ENCODE results near the gene RANBP3.
"Not testable (repeated sequence)": the region's sequence is repeated elsewhere in the genome, so short reads cannot be mapped to it uniquely, and the experiment has no call there.

The RANBP3 gene

DNA sequence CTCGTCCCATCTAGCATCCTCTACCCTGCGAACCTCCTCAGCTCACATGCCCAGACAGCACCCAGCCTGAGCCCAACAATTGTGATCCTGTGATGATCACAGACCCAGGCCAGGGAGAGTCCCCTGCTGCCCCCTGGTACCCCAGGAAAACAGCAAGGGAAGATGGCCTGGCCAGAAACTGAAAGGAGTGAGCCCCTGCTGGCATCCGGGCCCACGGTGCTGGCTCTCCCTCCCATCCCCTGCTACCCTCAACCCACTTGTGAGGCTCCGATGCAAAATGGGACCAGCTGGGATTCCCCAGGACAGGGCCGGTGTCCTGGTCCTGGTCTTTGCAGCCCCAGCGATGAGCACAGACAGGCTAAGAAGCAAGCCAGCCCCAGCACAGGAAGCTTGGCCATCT is 14.1 kb downstream of the RANBP3 start:
- no peak for DNase-seq

DNA sequence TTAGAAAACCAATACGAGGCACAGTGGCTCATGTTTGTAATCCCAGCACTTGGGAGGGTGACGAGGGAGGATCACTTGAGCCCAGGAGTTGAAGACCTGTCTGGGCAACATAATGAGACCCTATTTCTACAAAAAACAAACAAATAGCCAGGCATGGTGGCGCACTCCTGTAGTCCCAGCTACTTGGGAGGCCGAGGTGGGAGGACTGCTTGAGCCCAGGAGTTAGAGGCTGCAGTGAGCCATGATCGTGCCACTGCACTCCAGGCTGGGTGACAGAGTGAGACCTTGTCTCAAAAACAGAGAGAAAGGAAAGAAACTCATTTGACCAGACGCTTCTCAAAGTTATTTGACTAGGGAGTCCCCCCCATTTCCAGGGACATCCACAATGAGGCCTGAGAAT is 14.7 kb downstream of the RANBP3 start:
- not testable (repeated sequence) for DNase-seq

DNA sequence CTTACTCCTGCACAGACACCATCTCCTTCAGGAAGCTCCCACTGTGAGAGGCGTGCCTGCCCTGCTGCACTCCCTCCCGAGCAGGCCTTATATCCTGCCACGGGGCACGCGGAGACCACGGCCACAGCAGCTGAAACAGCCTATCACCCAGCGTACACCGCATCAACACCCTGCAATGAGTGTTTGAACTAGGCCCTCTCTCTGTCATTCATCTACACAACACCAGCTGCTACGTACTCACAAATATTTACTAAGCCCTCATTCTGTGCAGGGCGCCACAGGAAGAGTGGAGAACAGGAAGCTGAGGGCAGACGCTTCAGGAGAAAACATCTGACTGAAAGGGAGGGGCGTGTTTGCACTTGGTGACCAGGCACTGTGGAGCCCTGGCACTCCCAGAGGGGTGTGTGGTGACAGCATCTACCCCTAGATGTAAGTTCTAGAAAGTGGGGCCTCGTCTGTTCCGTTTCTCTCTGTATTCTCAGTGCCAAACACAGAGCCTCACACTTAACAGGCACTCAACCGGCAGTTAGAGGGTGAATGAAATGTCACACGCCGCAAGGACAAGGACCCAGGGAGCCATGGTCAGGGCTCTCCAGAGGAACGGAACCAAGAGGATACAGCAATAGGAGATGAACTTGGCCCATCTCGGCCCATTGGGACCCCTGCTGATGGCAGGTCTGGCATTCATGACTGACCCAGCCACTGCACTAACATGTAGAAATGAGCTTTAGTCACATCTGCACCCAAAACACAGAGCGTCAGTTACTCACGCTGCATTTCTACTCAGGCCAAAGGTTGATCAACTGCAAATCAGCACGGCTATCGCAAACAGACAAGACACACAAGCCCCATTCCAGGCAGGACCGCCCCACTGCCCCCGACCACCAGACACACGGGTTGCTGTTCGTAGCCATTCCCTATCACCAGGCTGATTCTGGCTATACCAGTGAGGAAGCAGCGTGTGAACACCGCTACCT is 15.7 kb downstream of the RANBP3 start:
- peak; percentile 77 for DNase-seq

DNA sequence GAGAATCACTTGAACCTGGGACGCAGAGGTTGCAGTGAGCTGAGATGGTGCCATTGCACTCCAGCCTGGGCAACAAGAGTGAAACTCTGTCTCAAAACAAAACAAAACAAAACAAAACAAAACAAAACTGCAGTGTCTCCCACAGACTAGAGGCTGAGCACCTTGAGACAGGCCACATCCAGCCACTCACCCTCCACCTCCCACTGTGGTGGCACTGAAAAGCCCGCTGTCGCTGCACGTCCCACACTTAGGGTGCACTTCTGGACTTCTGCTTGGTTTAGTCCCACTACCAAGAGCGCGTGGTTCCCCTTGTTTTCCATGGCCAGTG is 16.3 kb downstream of the RANBP3 start:
- not testable (repeated sequence) for DNase-seq

DNA sequence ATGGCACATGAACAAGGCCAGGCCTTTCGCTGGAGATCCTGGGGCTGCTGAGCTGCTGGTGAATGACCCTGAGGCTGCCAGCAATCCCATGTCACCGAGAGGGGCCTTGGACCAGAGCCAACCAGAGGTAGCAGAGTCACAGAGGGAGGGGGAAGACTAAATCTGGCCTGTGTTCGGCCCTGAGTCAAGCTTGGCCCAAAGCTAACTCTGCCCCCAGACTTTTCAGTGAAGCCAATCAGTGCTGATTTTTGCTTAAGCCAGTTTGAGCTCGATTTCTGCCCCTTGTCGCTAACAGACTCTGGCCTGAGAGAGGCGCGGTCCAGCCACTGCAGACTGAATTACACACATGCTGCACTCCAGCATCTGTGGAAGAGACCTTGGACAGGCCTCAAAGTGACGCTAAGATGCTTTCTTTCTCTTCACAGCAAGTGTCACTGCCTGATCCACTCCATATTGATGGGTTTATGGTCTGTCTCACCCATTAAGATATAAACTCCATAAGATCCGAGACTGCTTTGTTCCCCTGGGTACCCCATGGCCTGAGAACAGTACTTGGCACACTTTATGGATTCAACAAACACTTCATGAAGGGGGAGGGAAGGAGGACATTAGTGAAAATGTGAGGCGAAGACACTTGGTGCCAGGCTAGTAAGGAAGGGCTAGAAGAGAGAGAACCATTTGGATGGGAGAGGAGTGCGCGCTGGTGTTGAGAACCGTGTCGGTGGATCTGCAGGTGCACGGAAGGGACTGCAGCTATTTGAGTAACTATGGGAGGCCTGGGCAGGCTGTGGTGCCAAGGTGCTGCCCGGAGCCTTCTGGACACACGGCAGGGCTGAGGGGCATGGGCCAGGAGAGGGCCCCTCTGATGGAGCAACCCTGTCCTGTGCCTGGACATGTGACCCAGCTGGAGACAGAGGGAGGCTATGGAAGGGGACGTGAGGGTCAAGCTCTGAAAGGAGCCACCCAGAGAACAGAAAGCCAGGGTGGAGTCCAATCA is 17.6 kb downstream of the RANBP3 start:
- no peak for DNase-seq

DNA sequence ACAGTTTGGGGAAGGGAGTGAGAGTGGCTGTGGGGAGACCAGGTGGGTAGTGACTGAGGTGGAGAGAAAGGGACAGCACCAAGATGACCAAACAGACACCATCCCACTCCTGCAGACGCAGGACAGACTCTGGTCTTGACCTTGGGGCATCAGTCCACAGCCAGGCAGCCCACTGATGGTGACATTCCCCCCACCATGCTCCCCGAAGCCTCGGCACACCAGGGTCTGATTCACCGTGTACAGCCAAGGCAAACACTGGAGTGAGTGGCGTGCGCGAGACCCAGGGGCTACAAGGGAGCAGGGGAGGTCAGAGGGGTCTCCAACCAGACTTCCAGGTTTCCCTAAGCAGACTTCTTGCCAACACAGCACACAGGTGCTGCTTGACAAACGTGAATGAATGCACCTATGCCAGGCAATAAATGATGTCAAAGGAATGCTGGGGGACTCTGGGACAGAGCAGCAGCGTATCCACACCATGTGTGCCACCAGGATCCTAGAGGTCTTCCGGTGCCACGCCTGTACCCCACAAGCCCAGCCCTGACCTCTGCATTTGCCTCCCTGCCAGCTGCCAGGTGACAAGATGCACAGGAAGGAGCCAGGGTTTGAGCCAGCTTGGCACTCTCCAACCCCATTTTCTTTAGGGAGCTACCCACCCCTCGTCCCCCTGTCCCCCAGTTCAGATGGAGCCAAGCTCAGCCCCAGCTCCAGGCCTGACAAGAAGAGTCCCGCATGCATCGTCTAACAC is 18.5 kb downstream of the RANBP3 start:
- DNase-seq: no peak

DNA sequence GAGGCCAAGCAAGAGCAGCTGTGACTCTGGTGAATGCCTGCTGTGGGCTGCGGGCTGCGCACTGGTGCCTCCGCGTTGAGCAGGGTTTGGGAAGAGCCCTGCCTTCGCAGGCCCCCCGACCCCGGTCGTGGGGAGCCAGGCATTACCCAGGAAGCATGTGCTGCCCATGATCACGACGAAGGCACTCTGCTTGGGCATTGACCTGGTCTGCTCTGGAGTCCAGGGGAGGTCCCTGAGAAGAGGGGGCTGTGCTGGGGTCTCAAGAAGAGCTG is 19.2 kb downstream of the RANBP3 start:
- DNase-seq: no peak

DNA sequence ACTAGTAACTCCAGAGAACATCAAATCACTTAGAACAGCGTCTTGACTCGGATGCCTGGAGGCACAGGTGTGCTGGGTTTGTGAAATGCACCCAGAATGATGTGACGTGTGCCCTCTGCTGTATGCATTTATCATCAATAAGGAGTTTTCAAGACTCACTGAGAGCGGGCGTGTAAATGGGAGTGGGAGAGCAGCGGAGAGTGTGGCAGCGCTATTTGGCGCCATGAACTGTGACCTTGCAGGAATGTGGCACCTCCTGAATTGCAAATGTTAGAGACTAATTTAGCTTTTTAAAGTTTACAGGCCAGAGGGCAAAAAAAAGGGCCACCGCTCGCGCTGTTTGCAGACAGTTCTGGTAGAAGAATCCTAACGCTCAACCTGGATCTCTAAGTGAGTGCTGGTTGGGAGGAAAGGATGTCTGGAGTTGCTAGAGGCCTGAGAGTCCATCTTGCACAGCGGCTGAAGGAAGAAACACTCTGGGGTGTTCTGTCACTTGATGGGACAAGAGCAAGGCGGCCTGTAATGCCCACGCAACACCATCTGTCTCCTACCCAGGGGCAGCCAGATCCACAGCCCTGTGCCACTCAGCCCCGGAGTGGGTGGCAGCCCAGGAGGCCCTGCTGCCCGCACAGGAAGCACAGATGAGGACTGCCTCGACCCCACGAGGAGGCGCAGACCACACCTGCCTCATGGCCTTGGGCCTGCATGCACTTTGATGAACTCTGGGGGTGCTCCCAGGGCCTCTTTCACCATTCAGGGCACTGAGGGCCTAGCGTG is 19.7 kb downstream of the RANBP3 start:
- no peak for DNase-seq

DNA sequence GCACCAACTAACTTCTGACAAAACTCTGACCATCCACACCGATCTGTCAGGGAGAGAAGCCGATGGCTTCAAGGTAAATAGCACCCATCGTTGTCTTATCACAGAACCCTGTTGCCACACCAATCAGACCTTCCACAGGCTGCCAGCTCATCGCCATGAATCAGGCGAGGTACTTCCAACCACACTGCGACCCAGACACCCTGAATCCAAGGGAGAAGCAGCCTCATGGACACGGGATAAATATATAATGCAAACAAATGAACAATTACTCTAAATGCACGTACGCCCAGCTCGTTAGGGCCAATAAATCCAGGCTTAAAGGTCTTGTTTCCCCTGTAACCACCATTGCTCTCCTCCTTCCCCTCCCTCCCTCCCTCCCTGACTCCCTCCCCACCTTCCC is 20.8 kb downstream of the RANBP3 start:
- no peak for DNase-seq

DNA sequence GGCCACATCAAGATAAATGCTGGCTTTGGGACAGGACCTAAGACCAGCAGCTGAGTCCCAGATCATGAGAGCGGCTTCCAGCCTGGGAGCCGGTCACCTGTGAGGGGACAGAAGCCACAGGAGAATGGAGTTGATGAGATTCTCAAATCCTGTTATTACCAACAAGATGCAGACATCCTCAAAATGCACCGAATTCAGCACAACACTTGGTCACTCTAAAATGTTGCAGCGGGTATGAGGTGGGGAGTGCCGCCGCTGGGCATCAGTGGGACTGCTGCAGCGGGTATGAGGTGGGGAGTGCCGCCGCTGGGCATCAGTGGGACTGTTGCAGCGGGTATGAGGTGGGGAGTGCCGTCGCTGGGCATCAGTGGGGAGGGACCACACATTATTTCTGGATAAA is 21.2 kb downstream of the RANBP3 start:
- no peak for DNase-seq

DNA sequence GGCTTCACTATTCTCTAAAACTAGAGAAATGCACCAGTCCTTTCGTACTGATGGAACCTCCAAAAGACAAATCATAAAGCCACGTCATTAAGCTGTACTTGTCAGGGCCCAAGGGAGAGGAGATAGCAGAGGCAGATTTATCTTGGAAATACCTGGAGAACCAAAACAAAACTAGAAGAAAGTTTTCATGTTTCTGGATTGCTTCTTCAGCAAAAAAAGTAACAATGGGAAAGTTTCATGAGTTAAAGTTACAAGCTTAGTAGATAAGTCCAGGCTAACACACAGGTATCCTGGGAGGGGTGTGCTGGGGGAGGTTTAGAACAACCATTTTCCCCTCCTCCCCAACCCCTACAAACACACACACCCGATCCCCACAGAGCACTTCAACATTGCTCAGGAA is 21.6 kb downstream of the RANBP3 start:
- DNase-seq: no peak

DNA sequence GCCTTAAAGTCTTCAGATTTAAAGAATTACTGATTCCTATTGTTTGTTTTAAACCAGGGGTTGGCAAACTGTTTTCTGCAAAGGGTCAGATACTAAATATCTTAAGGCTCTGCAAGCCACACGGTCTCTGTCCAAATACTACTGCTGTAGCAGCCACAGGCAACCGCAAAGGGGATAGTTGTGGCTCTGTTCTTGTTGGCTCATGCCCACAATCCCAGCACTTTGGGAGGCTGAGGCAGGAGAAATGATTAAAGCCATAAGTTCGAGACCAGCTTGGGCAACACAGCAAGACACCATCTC is 22.4 kb downstream of the RANBP3 start:
- DNase-seq: no peak

DNA sequence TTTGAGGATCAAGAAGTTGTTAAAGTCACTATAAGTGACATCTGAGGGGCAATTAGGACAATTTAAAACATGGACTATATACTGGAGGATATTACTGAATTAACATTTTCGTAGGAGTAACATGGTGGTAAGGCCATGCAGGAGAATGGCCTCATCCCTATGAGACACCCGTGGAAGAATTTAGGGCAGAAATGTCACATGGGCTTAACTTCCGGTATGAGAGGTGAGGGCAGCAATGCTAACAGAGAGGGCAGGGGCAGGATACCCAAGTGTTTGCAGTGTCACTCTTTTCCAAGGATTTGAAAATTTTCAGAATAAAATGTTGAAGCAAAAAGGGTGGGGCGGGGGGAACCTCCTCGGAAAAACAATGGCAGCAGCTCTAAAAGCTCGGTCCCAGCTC is 23.6 kb downstream of the RANBP3 start:
- DNase-seq: no peak

DNA sequence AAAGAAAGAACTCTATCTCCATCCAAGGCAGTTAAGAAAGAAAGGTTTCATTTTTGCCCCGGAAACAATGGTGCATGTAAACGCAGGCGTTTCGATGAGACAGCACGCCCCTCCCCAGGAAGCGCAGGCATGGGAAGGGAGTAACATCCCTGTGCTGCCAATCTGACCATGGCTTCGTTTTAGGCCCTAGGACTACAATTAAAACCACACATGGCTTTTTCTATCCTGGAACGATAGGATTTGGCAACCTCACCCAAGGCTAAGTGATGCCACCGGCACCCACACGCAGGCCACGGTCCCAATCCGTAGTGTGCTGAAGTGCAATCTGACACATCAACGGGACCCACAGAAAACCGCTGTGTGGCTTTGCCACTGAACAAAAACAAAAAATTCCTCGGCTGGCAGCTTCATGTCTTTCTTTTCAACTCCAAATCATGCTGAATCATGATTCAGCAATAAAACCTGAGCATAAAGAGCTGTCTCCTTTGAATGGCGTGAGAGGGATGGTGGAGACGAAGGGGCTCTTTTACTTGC is 24.2 kb downstream of the RANBP3 start:
- no peak for DNase-seq

DNA sequence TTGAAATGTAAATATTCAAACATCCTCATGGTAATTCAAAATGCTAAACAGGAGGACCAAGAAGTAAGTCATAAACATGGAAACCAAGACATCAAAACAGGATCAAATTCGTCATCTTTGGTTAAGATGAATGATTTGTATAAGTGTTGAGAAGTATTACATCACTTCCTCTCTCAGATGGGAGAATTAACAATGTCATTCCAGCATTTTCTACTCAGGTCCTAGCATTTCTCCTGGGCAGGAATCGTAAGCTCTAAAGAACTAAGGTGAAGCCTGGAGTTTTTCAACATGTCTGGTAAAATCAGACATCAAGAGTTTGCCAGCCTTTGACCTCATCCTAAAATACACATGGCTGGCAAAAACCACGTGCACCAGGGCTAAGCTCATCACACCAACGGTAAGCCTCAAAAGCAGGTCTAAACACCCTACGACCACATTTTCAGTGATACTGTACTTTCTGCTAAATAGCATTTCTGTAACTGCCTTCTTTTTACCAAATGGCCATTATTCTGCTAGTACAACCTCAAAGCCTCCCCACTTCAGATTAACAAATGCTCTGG is 24.8 kb downstream of the RANBP3 start:
- DNase-seq: no peak

DNA sequence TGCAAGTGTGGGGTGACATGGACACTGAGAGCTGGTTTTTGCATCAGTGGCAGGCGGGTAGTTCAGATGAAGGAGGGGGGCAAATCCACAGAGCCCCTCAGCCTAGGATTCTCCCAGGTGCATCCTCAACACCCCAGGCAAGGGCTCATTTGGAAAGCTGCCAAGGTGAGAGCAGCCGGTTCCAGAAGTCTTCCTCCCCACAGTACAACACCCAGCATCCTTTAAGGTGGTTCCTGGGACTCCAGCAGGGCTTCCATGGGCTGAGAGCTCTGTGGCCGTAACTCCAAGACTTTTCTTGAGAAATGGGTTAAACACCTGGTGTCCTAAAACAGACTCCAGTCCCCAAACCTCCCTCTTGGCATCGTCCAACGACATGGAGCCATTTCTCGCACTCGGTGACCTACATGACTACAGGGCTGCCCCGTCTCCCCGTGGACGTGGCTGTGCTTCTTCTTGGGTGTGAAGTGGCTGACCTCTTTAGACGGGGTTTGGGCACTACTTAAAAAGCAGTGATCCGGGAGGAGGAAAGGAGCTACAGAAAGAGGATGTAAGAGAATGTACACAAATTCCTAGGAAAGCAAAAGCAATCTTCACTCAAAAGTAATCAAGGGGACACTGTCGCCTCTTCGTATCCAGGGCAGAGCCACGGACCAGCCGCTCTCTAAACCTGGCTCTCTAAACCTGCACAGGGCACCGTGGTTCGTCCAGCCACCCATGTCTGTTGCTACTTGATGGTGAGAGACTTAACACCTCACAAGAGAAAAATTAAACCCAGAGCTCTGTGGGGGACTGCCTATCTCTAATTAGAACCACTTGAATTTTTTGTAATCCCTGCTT is 25.5 kb downstream of the RANBP3 start:
- no peak for DNase-seq

DNA sequence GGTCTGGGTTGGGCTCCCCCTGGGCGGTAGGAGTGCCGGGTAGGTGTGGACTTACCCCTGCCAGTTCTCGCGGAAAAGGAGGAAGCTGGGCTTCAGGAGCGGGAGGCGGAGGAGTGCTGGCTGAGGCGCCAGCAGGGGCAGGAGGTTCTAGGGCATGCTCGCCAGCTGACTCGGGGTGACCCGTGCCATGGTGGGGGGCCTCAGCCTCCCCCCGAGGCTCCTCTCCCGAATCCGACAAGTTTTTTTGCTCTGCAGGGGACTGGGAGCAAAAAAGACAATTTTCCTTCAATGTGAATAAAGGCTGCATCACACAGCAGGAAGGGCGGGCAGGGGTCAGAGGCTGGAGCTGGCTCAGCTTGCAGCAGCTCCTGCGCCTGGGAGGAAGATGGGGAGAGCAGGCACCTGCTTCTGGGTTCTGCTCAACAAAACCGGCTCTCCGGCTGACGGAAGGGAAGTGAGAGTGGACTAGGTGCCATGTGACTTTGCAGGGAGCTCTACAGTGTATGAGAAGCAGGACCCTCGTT is 26.5 kb downstream of the RANBP3 start:
- DNase-seq: no peak

DNA sequence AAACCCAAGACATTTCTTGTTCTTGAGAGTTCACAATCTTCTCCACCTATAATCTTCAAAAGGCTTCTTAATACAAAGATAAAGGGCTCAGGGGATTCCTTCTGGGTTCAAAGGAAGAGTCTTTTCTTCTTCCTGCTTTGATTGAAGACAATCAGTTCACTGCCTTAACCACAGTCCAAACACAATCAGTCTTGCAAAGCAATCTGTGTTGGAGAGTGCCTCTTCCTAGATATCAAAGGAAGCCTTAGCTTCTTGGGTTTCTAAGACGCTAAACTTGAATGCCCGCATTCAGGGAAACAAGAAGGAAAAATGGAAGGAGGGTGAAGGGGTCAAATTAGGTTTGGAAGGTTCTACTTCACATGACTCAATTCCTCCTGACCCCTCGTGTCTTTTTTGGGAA is 27.2 kb downstream of the RANBP3 start:
- no peak for DNase-seq

DNA sequence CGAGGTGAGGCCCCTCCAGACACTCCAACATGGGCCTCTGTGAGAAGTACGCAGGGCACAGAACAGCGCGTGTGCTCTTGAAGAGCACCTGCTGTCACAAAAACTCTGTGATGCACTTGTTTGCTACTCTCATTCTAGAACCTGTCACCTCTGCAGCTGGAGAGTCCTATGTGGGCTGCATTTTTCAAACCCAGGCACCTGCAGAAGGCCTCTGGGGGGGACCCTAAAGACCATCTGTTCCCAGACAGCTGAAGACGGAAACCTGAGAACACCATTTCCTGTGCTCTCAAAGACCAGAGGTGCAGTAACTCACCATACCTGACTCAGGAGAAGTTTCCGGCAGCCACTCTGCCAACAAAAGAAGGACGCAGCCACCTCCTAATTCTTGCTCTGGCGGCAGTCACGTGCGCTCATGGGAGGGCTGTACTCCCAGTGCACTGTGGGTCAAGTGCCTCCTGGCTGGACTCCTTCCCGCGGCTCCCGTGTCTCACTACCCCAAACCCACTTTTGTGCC is 28.1 kb downstream of the RANBP3 start:
- peak; percentile 35 for DNase-seq

DNA sequence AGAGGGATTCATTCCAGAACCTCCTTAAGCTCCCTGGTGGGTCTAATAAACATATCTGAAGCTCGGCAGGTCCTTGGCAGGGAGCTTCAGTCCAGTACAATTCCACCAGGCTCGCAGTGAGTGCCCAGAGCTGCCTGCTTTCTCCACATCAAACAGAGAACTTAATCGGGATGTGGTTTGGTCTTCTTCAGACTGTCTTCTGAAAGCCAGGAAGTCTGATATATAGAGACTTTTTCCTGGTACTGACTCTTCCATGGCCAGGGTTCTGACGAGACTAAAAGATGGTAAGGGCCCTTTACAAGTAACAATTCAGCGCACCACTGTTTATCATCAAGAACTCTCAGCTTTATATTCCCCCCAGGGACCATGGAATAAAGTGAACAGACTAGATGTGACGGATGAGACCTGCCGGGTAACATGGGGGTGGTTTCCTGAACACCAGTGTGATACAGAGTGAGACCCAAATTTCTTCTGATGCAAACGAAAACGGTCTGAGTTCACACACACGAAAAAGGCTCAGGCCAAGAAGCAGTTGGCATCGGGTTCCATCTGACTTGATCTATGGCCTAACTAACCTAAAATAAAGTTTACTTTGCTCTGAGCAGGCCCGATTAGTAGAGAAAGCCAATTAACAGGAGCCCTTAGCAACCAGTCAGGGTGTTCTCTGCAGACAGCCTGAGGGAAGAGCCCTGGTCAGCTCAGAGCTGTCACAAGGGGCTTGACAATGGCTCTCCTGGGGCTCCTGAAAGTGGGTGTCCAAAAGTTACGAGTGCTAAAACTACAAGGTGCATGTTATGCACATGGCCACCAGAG is 29.0 kb downstream of the RANBP3 start:
- no peak for DNase-seq

Data from activated CD4-positive, alpha-beta T cell treated with anti-CD3 and anti-CD28 coated beads, Interleukin-2, amount 50 U/mL, for 1 hour (primary cell).